ENCODE measurements around the gene PGS1.
A peak's percentile ranks its signal among the peaks of the same experiment; 100 is the strongest.

PGS1 gene

GRCh38 chr17:78406396-78406795 lies 27.9 kb downstream of the PGS1 start:
- no peak for DNase-seq (ENCODE audit: low read depth in 2 of 2, low spot score in 1 of 2)

- no peak for DNase-seq (ENCODE audit: low read depth in 2 of 2, low spot score in 1 of 2)
Measured at GRCh38 chr17:78406920-78407319, 28.5 kb downstream of the PGS1 start.

GRCh38 chr17:78407387-78408000 lies 29.0 kb downstream of the PGS1 start:
- DNase-seq (ENCODE audit: low read depth in 2 of 2, low spot score in 1 of 2), result no peak

GRCh38 chr17:78408476-78409050 lies 30.1 kb downstream of the PGS1 start:
- no peak for DNase-seq (ENCODE audit: low read depth in 2 of 2, low spot score in 1 of 2)

GRCh38 chr17:78409191-78409928 lies 30.9 kb downstream of the PGS1 start:
- no peak for DNase-seq (ENCODE audit: low read depth in 2 of 2, low spot score in 1 of 2)

- no peak for DNase-seq (ENCODE audit: low read depth in 2 of 2, low spot score in 1 of 2)
Measured at GRCh38 chr17:78411241-78411857, 32.9 kb downstream of the PGS1 start.

GRCh38 chr17:78412403-78412802 lies 34.0 kb downstream of the PGS1 start:
- no peak for DNase-seq (ENCODE audit: low read depth in 2 of 2, low spot score in 1 of 2)

GRCh38 chr17:78414178-78415162 lies 36.0 kb downstream of the PGS1 start:
- DNase-seq (ENCODE audit: low read depth in 2 of 2, low spot score in 1 of 2), result no peak

- no peak for DNase-seq (ENCODE audit: low read depth in 2 of 2, low spot score in 1 of 2)
Measured at GRCh38 chr17:78415821-78416711, 37.6 kb downstream of the PGS1 start.

GRCh38 chr17:78416791-78417530 lies 38.5 kb downstream of the PGS1 start:
- no peak for DNase-seq (ENCODE audit: low read depth in 2 of 2, low spot score in 1 of 2)

GRCh38 chr17:78417531-78417909 lies 39.1 kb downstream of the PGS1 start:
- no peak for DNase-seq (ENCODE audit: low read depth in 2 of 2, low spot score in 1 of 2)

GRCh38 chr17:78418326-78419026 lies 40.0 kb downstream of the PGS1 start:
- no peak for DNase-seq (ENCODE audit: low read depth in 2 of 2, low spot score in 1 of 2)

- DNase-seq (ENCODE audit: low read depth in 2 of 2, low spot score in 1 of 2), result no peak
Measured at GRCh38 chr17:78419970-78420815, 41.7 kb downstream of the PGS1 start.

- DNase-seq (ENCODE audit: low read depth in 2 of 2, low spot score in 1 of 2), result no peak
Measured at GRCh38 chr17:78421084-78421533, 42.7 kb downstream of the PGS1 start.

GRCh38 chr17:78421534-78422266 lies 43.3 kb downstream of the PGS1 start:
- DNase-seq (ENCODE audit: low read depth in 2 of 2, low spot score in 1 of 2), result peak; percentile 40 to 54

- no peak for DNase-seq (ENCODE audit: low read depth in 2 of 2, low spot score in 1 of 2)
Measured at GRCh38 chr17:78422267-78422605, 43.8 kb downstream of the PGS1 start.
